Prostate gland (tissue), 2 donors: ENCODE measurements around the gene HMOX1. TPM values are rescaled to one million over a fixed set of nuclear protein-coding genes. Genes with fewer than 3 reads are reported as not detected.
"Not testable (repeated sequence)": the region's sequence is repeated elsewhere in the genome, so short reads cannot be mapped to it uniquely, and the experiment has no call there.

Source experiments
- DNase-seq: peaks from one replicate; pipeline ENCODE4 v3.0.0-alpha.2; 2019; ENCODE audit warnings: low spot score
- H3K27ac ChIP-seq, 2 donors: fragments of 200-600 bp; sonication (generic); 2 replicates each; pipeline ENCODE4 v1.5.1; 2017 to 2019
- H3K27me3 ChIP-seq: fragments of 200-600 bp; sonication (generic); replicated peaks from 2 replicates; pipeline ENCODE4 v1.5.1; 2019; ENCODE audit not compliant: insufficient read depth
- H3K36me3 ChIP-seq, 2 donors: fragments of 200-600 bp; sonication (generic); 1 replicate in 1 of 2; 2 replicates in 1 of 2; pipeline versions ENCODE4 v1.5.1 to v1.8.1; 2017 to 2019
- H3K4me1 ChIP-seq: fragments of 200-600 bp; sonication (generic); replicated peaks from 2 replicates; pipeline ENCODE4 v1.5.1; 2019
- H3K4me3 ChIP-seq, 2 donors: fragments of 200-600 bp; sonication (generic); 2 replicates each; pipeline ENCODE4 v1.5.1; 2017 to 2019
- H3K9me3 ChIP-seq: fragments of 200-600 bp; sonication (generic); 2 replicates; pipeline ENCODE4 v1.5.1; 2017
- POLR2A ChIP-seq: fragments of 450-650 bp; IDR thresholded peaks from one replicate; pipeline ENCODE4 v1.6.1; 2016; ENCODE audit warnings: antibody characterized with exemption, mild to moderate bottlenecking
- POLR2AphosphoS5 ChIP-seq: sonication (generic); formaldehyde crosslinking; IDR thresholded peaks from one replicate; pipeline ENCODE4 v1.6.1; 2017; ENCODE audit warnings: antibody characterized with exemption
- WGBS: methylation state at CpG from one replicate; pipeline ENCODE4 v1.1.5; 2018; 5-methylcytosine and 5-hydroxymethylcytosine counted together
- intact Hi-C: fragments of 100-400 bp; cut with DNase I; formaldehyde crosslinking; loops from one replicate; pipeline ENCODE4 v1.14.2; 2022
- total RNA-seq, 2 donors: library from RNA; depleted of rRNA; stranded (reverse); fragments of >200 nt; gene quantifications; one replicate each; pipeline ENCODE4 v1.1.0, GENCODE V29; 2016
- TF ChIP-seq, protein P1 (sequence below), 4 experiments: fragments of 200-600 bp in 2 of 4; fragments of 450-650 bp in 2 of 4; sonication (generic) in 2 of 4; IDR thresholded peaks; 1 replicate in 3 of 4; 2 replicates in 1 of 4; pipeline ENCODE4 v1.5.1; 2016 to 2019; ENCODE audit warnings: antibody characterized with exemption in 4 of 4, mild to moderate bottlenecking in 2 of 4, moderate library complexity in 2 of 4

HMOX1 gene
- total RNA-seq, 2 donors from 2014 or later: 3.5 to 31.5 TPM

DNA sequence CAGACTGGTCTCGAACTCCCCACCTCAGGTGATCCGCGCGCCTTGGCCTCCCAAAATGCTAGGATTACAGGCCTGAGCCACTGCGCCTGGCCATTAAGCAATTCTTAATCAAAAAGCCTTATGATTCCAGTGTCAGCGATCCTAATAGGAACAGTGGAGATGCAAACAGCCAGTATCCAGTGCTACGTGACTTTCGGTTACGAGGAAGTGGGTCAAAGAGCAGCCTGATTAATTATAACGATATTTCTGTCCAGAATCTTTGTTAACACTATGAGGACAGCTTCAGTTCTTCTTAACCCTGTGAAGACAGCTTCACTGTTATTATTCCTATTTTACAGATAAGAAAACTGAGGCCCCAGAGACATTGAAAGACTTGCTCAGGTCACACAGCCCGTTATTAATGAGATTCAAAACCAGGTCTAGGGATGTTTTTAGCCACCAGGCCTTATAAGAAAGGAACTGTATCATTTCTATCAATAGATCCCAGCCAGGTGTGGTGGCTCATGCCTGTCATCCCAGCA is 17.3 kb upstream of the HMOX1 start:
- 87% methylated on average over 11 of the region's 11 CpGs for WGBS
- Histone ChIP-seq H3K4me3 (no peak overlapping the region), H3K36me3 (no peaks in the 10 kb centered on the region), H3K27me3 (no peaks in the 10 kb centered on the region), H3K4me1 (no peaks in the 10 kb centered on the region), H3K9me3 (no peaks in the 10 kb centered on the region), H3K27ac (no peak overlapping the region)
- intact Hi-C loops: no loop called here
- no peak for DNase-seq
- TF ChIP-seq POLR2A (no peak), POLR2AphosphoS5 (no peak)
- TF ChIP-seq, protein P1, sequence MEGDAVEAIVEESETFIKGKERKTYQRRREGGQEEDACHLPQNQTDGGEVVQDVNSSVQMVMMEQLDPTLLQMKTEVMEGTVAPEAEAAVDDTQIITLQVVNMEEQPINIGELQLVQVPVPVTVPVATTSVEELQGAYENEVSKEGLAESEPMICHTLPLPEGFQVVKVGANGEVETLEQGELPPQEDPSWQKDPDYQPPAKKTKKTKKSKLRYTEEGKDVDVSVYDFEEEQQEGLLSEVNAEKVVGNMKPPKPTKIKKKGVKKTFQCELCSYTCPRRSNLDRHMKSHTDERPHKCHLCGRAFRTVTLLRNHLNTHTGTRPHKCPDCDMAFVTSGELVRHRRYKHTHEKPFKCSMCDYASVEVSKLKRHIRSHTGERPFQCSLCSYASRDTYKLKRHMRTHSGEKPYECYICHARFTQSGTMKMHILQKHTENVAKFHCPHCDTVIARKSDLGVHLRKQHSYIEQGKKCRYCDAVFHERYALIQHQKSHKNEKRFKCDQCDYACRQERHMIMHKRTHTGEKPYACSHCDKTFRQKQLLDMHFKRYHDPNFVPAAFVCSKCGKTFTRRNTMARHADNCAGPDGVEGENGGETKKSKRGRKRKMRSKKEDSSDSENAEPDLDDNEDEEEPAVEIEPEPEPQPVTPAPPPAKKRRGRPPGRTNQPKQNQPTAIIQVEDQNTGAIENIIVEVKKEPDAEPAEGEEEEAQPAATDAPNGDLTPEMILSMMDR (IDR thresholded peaks at IDR 0.05): no peak

DNA sequence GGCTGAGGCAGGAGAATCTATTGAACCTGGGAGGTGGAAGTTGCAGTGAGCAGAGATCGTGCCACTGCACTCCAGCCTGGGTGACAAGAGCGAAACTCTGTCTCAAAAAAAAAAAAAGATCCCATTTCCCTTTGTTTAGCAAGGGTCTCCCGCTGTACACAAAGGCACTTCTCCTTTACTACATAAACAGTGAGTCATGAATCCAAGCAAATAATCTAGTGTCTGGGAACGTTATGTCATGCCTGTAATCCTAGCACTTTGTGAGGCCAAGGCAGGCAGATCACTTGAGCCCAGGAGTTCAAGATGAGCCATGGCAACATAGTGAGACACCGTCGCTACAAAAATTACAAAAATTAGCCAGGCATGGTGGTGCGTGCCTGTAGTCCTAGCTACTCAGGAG is 16.7 kb upstream of the HMOX1 start:
- H3K4me3 ChIP-seq, H3K4me1 ChIP-seq, H3K27me3 ChIP-seq, H3K27ac ChIP-seq, intact Hi-C loops, H3K9me3 ChIP-seq, DNase-seq, H3K36me3 ChIP-seq: not testable (repeated sequence)
- 43% methylated on average over 7 of the region's 7 CpGs for WGBS

- H3K4me3 ChIP-seq: no peak overlapping the region
- H3K27ac ChIP-seq: no peak overlapping the region
- TF ChIP-seq, protein P1 (IDR thresholded peaks at IDR 0.05): no peak
- TF ChIP-seq POLR2A (no peak), POLR2AphosphoS5 (no peak)
- intact Hi-C loops: no loop called here
- no peaks in the 10 kb centered on the region for H3K9me3 ChIP-seq
- no peaks in the 10 kb centered on the region for H3K4me1 ChIP-seq
- H3K36me3 ChIP-seq: no peaks in the 10 kb centered on the region
- no peaks in the 10 kb centered on the region for H3K27me3 ChIP-seq
- 78% methylated on average over 9 of the region's 9 CpGs for WGBS
- DNase-seq: no peak
Observed at GRCh38 chr22:35367331-35367886, 13.5 kb upstream of the HMOX1 start.

DNA sequence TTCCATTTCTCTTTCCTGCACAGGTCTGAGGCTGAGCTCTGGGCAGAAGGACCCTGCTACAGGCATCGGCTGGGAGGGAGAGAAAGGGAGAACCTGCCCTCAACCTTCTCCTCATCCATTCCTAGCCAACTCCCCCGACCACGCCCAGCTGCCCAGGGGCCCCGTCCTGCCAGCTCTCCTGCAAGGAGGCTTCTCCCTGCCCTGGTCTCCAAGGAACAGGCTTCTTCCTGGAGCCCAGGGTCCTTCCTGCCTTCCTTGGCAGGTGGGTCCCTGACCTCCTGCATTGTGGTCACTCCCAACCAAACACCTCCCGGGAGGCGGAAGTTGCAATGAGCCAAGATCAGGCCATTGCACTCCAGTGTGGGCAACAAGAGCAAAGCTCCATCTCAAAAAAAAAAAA is 12.5 kb upstream of the HMOX1 start:
- no peak overlapping the region for H3K27ac ChIP-seq
- TF ChIP-seq POLR2A (no peak), POLR2AphosphoS5 (no peak)
- TF ChIP-seq, protein P1 (IDR thresholded peaks at IDR 0.05): no peak
- no peak overlapping the region for H3K4me3 ChIP-seq
- DNase-seq: no peak
- H3K27me3 ChIP-seq: no peaks in the 10 kb centered on the region
- no peaks in the 10 kb centered on the region for H3K36me3 ChIP-seq
- no peaks in the 10 kb centered on the region for H3K4me1 ChIP-seq
- no peaks in the 10 kb centered on the region for H3K9me3 ChIP-seq
- intact Hi-C loops: no loop called here
- 94% methylated on average over 6 of the region's 6 CpGs for WGBS

- H3K9me3 ChIP-seq: no peaks in the 10 kb centered on the region
- intact Hi-C loops: no loop called here
- no peak for DNase-seq
- no peak overlapping the region for H3K27ac ChIP-seq
- no peaks in the 10 kb centered on the region for H3K36me3 ChIP-seq
- no peaks in the 10 kb centered on the region for H3K27me3 ChIP-seq
- WGBS: 70% methylated on average over 2 of the region's 2 CpGs
- H3K4me1 ChIP-seq: no peaks in the 10 kb centered on the region
- TF ChIP-seq, protein P1 (IDR thresholded peaks at IDR 0.05): no peak
- TF ChIP-seq POLR2AphosphoS5: no peak
- no peak for TF ChIP-seq POLR2A
- H3K4me3 ChIP-seq: no peak overlapping the region
Observed at GRCh38 chr22:35369996-35370395, 10.9 kb upstream of the HMOX1 start.
